GM23338 (cell line): ENCODE results near the gene CECR2.

ENCODE experiments used
- CREB1 ChIP-seq: fragments of 250-450 bp; sonication (Bioruptor Pico); IDR thresholded peaks from 2 replicates; pipeline ENCODE4 v1.5.0; 2020; ENCODE audit warnings: low read depth, mild to moderate bottlenecking, moderate library complexity
- CTCF ChIP-seq, 2 experiments: fragments of 200-600 bp in 1 of 2; sonication (generic) in 1 of 2; conservative IDR thresholded peaks; 2 replicates each; pipeline versions ENCODE4 v1.5.1 to v1.6.1; 2016 to 2017; ENCODE audit warnings: antibody characterized with exemption in 2 of 2, low read depth in 2 of 2, mild to moderate bottlenecking in 2 of 2, moderate library complexity in 1 of 2
- EZH2 ChIP-seq: fragments of 200-600 bp; sonication (generic); IDR thresholded peaks from one replicate; pipeline ENCODE4 v1.8.0; 2017; ENCODE audit warnings: antibody characterized with exemption, mild to moderate bottlenecking, low read depth; ENCODE audit not compliant: unreplicated experiment
- EZH2phosphoT487 ChIP-seq: fragments of 200-600 bp; sonication (generic); IDR thresholded peaks from one replicate; pipeline ENCODE4 v1.8.1; 2018; ENCODE audit warnings: antibody characterized with exemption; ENCODE audit not compliant: unreplicated experiment
- JUNB ChIP-seq: IDR thresholded peaks from one replicate; pipeline ENCODE4 v1.6.1; 2016; ENCODE audit warnings: antibody characterized with exemption; ENCODE audit not compliant: unreplicated experiment
- NANOG ChIP-seq: IDR thresholded peaks from 2 replicates; pipeline ENCODE4 v1.6.1; 2016; ENCODE audit warnings: antibody characterized with exemption, borderline replicate concordance
- POLR2AphosphoS5 ChIP-seq: IDR thresholded peaks from 2 replicates; pipeline ENCODE4 v1.6.1; 2016; ENCODE audit warnings: antibody characterized with exemption, low read depth
- REST ChIP-seq: IDR thresholded peaks from one replicate; pipeline ENCODE4 v1.6.1; 2018; ENCODE audit warnings: antibody characterized with exemption; ENCODE audit not compliant: unreplicated experiment
- STAT1 ChIP-seq: IDR thresholded peaks from one replicate; pipeline ENCODE4 v1.6.1; 2016; ENCODE audit warnings: antibody characterized with exemption; ENCODE audit not compliant: unreplicated experiment
- ZNF114 ChIP-seq: fragments of 250-450 bp; sonication (Bioruptor Pico); IDR thresholded peaks from 2 replicates; pipeline ENCODE4 v1.5.0; 2020; ENCODE audit warnings: mild to moderate bottlenecking, moderate library complexity
- ZNF331 ChIP-seq: fragments of 250-450 bp; sonication (Bioruptor Pico); IDR thresholded peaks from 2 replicates; pipeline ENCODE4 v1.5.0; 2020; ENCODE audit warnings: low read depth, mild to moderate bottlenecking, moderate library complexity

- no peak for TF ChIP-seq EZH2
- TF ChIP-seq CTCF (conservative IDR thresholded peaks at IDR 0.05; ENCODE audit: low read depth in 2 of 2), result no peak
- TF ChIP-seq EZH2phosphoT487, result no peak
- TF ChIP-seq POLR2AphosphoS5, result no peak
- TF ChIP-seq ZNF114 (CRISPR knock-in tag), result no peak
- no peak for TF ChIP-seq REST
- no peak for TF ChIP-seq JUNB
- TF ChIP-seq STAT1, result no peak
- no peak for TF ChIP-seq NANOG
- no peak for TF ChIP-seq ZNF331
- TF ChIP-seq CREB1 (CRISPR knock-in tag), result no peak
Observed at GRCh38 chr22:17542452-17542851, 173.2 kb downstream of the CECR2 start.
